CD4-positive, alpha-beta T cell treated with Interleukin-17A for 4 hours (primary cell): ENCODE data around the gene VIPR2.
A peak's percentile ranks its signal among the peaks of the same experiment; 100 is the strongest.
"Not testable (repeated sequence)": the region's sequence is repeated elsewhere in the genome, so short reads cannot be mapped to it uniquely, and the experiment has no call there.

Source experiments
- DNase-seq: peaks from one replicate; pipeline ENCODE4 v3.0.0-alpha.2; 2020; ENCODE audit warnings: mixed read lengths

The VIPR2 gene

GRCh38 chr7:159088016-159088865 is 56.4 kb downstream of the VIPR2 start:
- DNase-seq = no peak

- DNase-seq = no peak
Measured at GRCh38 chr7:159086301-159086925, 58.3 kb downstream of the VIPR2 start.

GRCh38 chr7:159084069-159084801 is 60.4 kb downstream of the VIPR2 start:
- peak; percentile 16 for DNase-seq

DNA sequence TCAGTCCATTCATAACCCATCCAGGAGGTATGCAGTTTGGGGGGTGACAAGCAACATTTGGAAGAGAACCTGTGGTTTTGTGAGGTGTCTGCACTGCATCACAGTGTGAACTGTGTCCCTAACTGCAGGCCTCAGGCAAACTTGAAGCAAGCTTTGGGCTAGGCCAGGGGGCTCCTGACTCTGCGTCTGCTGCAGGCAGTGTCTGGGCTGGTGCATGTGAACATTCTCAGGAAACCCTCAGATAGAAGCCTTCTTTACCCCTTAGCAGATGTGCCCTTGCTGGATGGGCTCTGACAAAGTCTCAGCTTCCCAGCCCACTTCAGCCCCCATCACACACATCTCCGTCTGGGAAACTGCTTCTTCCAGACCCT is 61.0 kb downstream of the VIPR2 start:
- DNase-seq = no peak

GRCh38 chr7:159083001-159083697 is 61.5 kb downstream of the VIPR2 start:
- DNase-seq = no peak

DNA sequence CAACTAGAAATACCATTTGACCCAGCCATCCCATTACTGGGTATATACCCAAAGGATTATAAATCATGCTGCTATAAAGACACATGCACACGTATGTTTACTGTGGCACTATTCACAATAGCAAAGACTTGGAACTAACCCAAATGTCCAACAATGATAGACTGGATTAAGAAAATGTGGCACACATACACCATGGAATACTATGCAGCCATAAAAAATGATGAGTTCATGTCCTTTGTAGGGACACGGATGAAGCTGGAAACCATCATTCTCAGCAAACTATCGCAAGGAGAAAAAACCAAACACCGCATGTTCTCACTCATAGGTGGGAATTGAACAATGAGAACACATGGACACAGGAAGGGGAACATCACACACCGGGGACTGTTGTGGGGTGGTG is 62.6 kb downstream of the VIPR2 start:
- not testable (repeated sequence) for DNase-seq

DNA sequence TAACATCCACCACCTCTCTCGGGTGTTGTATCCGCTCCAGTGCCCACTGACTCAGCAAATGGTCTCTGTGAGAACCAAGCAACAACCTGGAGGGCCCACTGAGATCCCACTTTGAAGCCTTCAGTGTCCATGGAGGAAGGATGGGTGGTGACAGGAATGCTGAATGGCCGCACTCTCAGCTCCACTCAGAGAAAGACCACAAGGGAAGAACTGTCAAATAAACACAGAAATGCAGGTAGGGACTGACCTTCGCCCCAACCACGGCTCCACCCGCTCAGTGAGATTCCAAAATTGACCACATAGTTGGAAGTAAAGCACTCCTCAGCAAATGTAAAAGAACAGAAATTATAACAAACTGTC is 65.8 kb downstream of the VIPR2 start:
- DNase-seq = no peak

- DNase-seq = no peak
Measured at GRCh38 chr7:159078193-159078910, 66.3 kb downstream of the VIPR2 start.

DNA sequence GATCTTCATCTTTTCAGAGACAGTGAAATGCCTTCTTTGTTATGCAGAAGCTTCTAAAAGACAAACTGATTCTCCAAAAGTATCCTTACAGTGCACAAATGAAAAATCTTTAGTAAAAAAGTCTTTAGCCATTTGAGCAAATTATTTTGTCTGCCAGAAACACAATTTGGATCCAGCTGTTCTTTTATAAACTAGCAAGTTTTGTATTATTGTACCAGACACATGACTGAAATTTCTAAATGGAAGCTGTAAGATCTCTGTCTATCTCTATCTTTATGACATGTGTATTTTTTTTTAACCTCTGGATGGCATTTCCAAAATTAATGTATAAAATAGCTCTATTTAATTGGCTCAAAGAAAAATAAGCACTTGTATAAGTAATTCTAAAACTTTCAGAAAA is 68.3 kb downstream of the VIPR2 start:
- DNase-seq = no peak

DNA sequence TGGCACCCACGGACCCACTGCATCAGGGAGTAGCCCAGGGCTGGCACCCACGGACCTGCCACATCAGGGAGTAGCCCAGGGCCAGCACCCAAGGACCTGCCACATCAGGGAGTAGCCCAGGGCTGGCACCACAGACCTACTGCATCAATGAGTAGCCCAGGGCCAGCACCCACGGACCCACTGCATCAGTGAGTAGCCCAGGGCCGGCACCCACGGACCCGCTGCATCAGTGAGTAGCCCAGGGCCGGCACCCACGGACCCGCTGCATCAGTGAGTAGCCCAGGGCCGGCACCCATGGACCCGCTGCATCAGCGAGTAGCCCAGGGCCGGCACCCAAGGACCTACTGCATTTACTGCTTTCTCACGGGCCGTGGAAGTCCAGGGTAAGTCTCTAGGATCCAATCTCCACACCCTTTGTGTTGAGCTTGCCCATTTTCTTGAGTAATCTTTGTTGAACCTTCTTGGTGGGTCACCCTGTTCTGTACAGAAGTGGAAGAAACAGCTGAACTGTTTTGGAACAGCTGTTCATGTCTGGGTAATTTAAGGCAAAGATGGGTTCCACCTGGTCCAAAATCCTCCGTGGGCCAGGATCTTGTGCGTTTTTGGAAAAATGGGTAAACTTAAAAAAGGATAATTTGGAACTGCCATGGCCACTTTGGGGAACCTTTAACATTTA is 69.0 kb downstream of the VIPR2 start:
- DNase-seq = no peak

DNA sequence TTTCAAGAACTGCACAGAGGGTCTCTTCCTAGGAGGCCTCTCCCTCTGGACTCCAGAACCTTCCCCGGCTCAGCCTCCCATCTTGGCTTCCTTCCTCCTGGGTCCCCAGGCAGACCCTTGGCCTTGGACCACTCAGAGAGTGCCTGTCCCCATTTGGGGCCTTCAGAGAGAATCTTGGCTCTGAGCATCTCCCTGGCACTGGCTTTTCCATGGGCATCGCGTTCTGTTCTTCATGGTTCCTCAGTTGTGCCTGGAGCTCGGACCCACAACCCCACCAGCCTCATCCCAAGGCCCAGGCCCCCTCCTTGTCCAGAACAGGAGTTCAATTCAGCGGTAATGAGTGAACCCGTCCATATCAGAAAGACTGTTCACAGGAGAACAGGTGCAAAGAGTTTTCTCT is 73.4 kb downstream of the VIPR2 start:
- DNase-seq = no peak

DNA sequence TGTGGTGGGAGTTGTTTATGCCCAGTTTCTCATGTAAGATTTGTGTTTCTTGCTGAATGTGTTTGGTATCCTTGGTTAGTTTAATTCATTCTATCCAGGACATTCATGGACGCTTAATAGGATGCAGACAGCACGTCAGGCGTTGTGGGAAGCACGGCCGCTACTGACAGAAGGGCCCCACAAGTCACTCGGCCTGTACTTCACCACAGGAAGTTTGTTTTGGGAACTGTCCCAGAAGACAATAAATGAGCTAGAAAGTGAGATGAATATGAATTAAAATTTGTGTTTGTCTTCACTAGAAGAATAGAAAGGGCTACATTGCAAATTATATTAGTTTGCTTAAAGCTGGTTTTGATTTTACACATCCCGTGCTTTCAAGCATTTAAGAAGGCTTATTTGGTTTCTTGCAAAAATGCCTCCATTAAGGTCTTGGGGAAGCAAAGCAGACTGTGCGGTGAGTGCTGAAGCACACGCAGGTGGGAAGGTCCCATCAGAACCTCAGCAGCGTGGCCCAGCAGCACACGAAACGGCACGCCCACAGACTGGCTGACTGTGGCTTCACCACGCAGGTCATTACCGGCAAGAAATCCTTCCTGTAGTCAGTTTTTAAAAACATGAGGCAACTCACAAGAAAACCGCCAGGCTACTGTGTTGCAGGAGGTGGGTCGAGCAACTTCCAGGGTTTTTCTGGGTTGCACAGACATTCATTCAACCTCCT is 74.1 kb downstream of the VIPR2 start:
- peak; percentile 34 for DNase-seq

GRCh38 chr7:159068893-159069448 is 75.7 kb downstream of the VIPR2 start:
- DNase-seq = no peak

DNA sequence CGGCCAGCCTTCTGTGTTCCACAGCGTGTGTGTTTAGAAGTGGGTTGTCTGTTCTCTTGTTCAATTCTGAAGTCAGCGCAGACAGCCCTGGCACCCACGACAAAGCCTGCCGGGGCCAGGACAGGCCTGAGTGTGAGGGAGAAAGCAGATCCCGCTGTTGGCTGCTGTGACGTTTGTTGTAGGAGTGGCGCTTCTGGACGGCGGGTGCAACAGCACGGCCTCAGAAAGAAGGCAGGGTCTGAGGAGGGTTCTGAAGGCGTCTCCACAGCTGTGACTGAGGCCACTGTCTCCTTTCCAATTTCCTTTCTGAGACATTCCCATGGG is 76.2 kb downstream of the VIPR2 start:
- peak; percentile 13 for DNase-seq

GRCh38 chr7:159067576-159068487 is 76.8 kb downstream of the VIPR2 start:
- DNase-seq = no peak

DNA sequence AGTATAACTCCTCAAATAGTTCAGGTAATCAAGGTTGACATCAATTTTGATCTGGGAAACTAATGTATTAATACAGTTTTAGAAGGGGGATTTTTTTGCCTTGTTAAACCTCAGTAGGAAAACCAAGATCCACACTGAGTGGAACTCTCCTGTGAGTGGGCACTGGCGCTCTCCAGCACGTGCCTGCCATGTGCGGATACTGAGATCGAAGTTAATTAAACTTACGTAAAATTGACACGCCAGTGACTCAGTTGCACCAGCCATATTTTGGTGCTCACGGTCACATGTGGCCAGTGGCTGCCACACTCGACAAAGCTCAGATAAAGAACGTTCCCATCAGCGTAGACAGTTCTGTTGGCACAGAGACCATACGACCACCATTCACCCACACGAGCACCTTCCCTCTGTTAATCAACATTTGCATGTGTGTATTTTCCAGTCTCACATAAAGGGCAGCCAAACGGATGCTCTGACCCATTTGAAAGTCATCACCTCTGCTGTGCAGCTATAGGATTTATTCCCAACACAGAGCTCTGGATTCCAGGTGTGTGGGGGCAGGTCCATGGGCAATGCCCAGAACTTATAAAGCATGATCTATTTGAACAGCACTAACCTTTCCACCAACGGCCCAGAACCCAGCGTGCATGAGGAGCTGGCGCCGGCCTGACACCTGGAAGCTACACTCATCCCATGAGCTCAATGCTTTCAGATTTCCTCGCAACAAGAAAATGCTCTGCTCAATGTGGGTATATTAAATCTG is 77.7 kb downstream of the VIPR2 start:
- no peak for DNase-seq

DNA sequence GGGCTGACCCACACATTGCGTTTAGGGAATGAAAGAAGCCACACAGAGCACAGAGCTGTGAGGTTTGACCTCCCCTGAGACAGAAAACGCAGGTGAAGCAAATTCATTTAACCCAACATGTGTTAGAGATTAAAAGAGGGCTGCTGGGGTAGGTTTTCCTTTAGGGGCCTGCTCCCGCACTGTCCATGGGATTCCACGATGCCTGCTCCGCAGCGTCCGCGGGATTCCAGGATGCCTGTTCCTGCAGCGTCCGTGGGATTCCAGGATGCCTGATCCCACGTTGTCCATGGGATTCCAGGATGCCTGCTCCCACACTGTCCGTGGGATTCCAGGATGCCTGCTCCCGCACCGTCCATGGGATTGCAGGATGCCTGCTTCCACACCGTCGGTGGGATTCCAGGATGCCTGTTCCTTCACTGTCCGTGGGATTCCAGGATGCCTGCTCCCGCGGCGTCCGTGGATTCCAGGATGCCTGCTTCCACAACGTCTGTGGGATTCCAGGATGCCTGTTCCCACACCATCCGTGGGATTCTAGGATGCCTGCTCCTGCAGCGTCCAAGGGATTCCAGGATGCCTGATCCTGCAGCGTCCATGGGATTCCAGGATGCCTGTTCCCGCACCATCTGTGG is 78.7 kb downstream of the VIPR2 start:
- DNase-seq = no peak

DNA sequence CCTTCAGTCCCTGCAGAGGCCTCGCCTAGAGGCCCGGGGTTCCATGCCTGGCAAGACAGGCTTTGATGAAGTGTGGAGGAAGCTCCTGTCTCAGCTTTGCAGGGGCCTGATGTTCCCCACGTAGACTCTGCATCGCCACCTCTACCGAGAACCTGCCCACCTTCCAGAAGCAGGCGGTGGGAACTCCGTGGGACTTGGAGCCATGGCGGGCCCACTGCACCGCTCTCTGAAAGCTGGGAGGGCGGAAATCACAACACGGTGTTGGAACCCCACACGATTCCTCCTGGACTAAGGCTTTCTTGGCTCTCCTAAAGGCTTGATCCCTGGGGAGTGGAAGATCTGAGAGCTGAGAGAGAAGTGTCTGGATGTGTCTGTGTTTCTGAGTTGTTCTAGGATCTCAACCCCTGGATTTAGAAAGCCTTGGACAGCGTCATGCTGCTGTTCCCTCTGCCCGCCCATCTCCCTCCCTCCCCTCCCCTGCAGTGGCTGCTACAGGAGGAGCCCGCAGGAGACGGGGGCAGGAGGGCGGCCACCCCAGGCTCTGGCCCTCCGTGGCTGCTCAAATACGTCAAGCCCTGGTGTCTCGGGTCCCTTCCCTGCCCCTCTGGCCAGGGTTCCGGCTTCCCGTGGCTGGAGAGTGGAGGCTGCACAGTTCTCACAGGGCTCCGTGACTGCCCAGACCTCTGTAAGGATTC is 79.7 kb downstream of the VIPR2 start:
- no peak for DNase-seq
